ENCODE measurements around the gene GLT1D1. TPM values are rescaled to one million over a fixed set of nuclear protein-coding genes. Genes with fewer than 3 reads are reported as not detected.

The GLT1D1 gene
- total RNA-seq, 1 donor from 2014 or later = 0.44 TPM

GRCh38 chr12:128933926-128934325, 80.6 kb downstream of the GLT1D1 start:
- Mint-ChIP-seq H3K4me3 (ENCODE audit: unreplicated experiment) (no peak overlapping the region), H3K36me3 (ENCODE audit: low read depth, unreplicated experiment) (peaks cover 6% of the 10 kb centered on the region), H3K27ac (ENCODE audit: unreplicated experiment) (no peak overlapping the region), H3K9me3 (ENCODE audit: unreplicated experiment) (peaks cover 19% of the 10 kb centered on the region), H3K4me1 (ENCODE audit: unreplicated experiment) (peaks cover 6% of the 10 kb centered on the region), H3K27me3 (ENCODE audit: unreplicated experiment) (peaks cover 2% of the 10 kb centered on the region)
- DNase-seq (ENCODE audit: low spot score) = no peak
- no peak for TF ChIP-seq CTCF (IDR thresholded peaks at IDR 0.05; ENCODE audit: unreplicated experiment)

- Mint-ChIP-seq H3K4me1 (ENCODE audit: unreplicated experiment) (no peaks in the 10 kb centered on the region), H3K27ac (ENCODE audit: unreplicated experiment) (no peak overlapping the region), H3K36me3 (ENCODE audit: low read depth, unreplicated experiment) (peaks cover 3% of the 10 kb centered on the region), H3K4me3 (ENCODE audit: unreplicated experiment) (no peak overlapping the region), H3K27me3 (ENCODE audit: unreplicated experiment) (peaks cover 4% of the 10 kb centered on the region), H3K9me3 (ENCODE audit: unreplicated experiment) (peaks cover 28% of the 10 kb centered on the region)
- no peak for DNase-seq (ENCODE audit: low spot score)
- no peak for TF ChIP-seq CTCF (IDR thresholded peaks at IDR 0.05; ENCODE audit: unreplicated experiment)
These were observed 85.6 kb downstream of the GLT1D1 start for GRCh38 chr12:128938886-128939285.

- H3K4me1 Mint-ChIP-seq (ENCODE audit: unreplicated experiment) = no peaks in the 10 kb centered on the region
- TF ChIP-seq CTCF (IDR thresholded peaks at IDR 0.05; ENCODE audit: unreplicated experiment) = no peak
- H3K36me3 Mint-ChIP-seq (ENCODE audit: low read depth, unreplicated experiment) = peaks cover 3% of the 10 kb centered on the region
- peaks cover 4% of the 10 kb centered on the region for H3K27me3 Mint-ChIP-seq (ENCODE audit: unreplicated experiment)
- no peak overlapping the region for H3K4me3 Mint-ChIP-seq (ENCODE audit: unreplicated experiment)
- H3K9me3 Mint-ChIP-seq (ENCODE audit: unreplicated experiment) = peaks cover 28% of the 10 kb centered on the region
- H3K27ac Mint-ChIP-seq (ENCODE audit: unreplicated experiment) = no peak overlapping the region
- no peak for DNase-seq (ENCODE audit: low spot score)
These were observed 87.0 kb downstream of the GLT1D1 start for GRCh38 chr12:128940090-128940888.

- H3K27ac Mint-ChIP-seq (ENCODE audit: unreplicated experiment) = no peak overlapping the region
- H3K9me3 Mint-ChIP-seq (ENCODE audit: unreplicated experiment) = peaks cover 30% of the 10 kb centered on the region
- H3K4me3 Mint-ChIP-seq (ENCODE audit: unreplicated experiment) = no peak overlapping the region
- no peaks in the 10 kb centered on the region for H3K4me1 Mint-ChIP-seq (ENCODE audit: unreplicated experiment)
- peaks cover 5% of the 10 kb centered on the region for H3K36me3 Mint-ChIP-seq (ENCODE audit: low read depth, unreplicated experiment)
- peaks cover 6% of the 10 kb centered on the region for H3K27me3 Mint-ChIP-seq (ENCODE audit: unreplicated experiment)
- DNase-seq (ENCODE audit: low spot score) = no peak
- TF ChIP-seq CTCF (IDR thresholded peaks at IDR 0.05; ENCODE audit: unreplicated experiment) = no peak
These were observed 87.7 kb downstream of the GLT1D1 start for GRCh38 chr12:128940974-128941373.

GRCh38 chr12:128942960-128943477, 89.7 kb downstream of the GLT1D1 start:
- DNase-seq (ENCODE audit: low spot score) = no peak
- no peak for TF ChIP-seq CTCF (IDR thresholded peaks at IDR 0.05; ENCODE audit: unreplicated experiment)
- peaks cover 5% of the 10 kb centered on the region for H3K27me3 Mint-ChIP-seq (ENCODE audit: unreplicated experiment)
- H3K4me1 Mint-ChIP-seq (ENCODE audit: unreplicated experiment) = peaks cover 10% of the 10 kb centered on the region
- peaks cover 23% of the 10 kb centered on the region for H3K9me3 Mint-ChIP-seq (ENCODE audit: unreplicated experiment)
- no peak overlapping the region for H3K4me3 Mint-ChIP-seq (ENCODE audit: unreplicated experiment)
- no peak overlapping the region for H3K27ac Mint-ChIP-seq (ENCODE audit: unreplicated experiment)
- H3K36me3 Mint-ChIP-seq (ENCODE audit: low read depth, unreplicated experiment) = peaks cover 7% of the 10 kb centered on the region
